ENCODE measurements around the gene RFC5.
A peak's percentile ranks its signal among the peaks of the same experiment; 100 is the strongest.
"Not testable (repeated sequence)": the region's sequence is repeated elsewhere in the genome, so short reads cannot be mapped to it uniquely, and the experiment has no call there.

RFC5 gene

DNA sequence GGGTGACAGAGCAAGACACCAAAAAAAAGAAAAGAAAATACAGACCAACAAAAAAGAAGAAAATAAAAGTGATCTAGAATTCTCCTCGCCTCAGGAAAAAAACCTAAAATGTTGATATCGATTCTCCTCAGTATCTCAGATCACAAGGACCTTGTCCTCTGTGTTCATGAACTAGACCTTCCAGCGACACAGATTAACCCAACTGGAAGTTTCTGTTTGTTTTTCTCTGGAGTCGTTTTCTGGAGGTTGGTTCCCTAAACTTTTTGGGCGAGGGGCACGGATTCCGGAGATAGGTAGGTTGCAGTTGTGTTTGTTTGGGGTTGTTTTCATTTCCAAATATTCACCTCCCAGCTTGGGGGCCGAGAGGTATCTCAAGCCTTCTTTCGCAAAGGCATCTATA, 559 bp upstream of the RFC5 start:
- no peak for DNase-seq

DNA sequence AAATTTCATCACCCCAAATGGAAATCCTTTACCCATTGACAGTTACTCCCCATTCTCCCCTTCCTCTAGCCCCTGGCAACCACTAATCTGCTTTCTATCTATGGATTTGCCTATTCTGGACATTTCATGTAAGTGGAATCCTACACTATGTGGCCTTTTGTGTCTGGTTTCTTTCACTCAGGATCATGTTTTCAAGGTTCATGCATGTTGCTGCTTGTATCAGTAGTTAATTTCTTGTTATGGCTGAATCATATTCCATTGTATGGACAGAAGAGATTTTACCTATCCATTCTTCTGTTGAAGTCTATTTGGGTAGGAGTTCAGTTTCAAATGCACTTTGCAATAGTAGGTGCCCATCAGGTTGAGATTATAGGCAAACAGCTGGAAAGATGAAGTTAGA, 1.4 kb downstream of the RFC5 start:
- no peak for DNase-seq

GRCh38 chr12:118020036-118020435, 3.5 kb downstream of the RFC5 start:
- DNase-seq, result no peak

- DNase-seq, result not testable (repeated sequence)
Measured at GRCh38 chr12:118022097-118022727, 5.7 kb downstream of the RFC5 start.

DNA sequence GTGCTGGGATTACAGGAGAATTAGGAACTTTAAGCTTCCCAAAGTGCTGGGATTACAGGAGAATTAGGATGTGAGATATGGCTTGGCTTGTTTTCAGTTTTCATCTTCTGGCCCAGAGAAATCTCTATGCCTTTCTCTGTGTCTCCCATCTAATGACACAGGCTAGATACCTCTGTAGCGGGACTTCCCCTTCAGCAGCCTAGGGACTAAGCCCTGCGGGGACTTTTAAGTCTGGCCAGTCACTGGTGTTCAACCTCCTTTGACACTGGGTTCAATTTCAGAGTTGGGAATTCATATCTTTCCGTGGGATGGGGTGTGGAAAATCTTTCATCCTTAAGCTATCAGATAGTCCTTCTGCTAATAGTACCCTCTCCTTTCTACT, 6.2 kb downstream of the RFC5 start:
- no peak for DNase-seq

DNA sequence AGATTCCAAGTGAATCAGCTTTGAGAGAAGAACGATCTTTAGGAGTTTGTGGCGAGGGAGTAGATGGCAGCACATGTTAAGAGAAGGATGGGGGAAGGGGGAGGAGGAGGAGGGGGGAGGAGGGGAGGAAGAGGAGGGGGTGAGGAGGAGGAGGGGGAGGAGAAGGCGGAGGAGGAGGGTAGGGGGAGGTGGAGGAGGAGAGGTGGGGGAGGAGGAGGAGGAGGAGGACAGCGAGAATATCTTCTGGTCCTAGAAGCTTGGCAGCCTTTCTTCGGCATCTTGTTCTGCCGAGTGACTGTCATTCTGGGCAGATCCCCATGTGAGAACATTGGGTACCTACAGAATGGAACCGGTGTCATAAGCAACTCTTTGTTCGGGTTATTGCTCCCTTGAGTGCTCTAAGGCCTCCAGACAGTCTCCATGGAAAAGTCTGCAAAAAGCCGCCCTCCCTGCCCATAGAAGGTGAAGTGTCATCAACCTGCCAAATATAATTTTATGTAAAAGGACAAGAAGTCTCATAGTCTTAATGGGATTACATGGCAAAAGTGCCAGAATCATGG, 6.9 kb downstream of the RFC5 start:
- DNase-seq, result no peak

DNA sequence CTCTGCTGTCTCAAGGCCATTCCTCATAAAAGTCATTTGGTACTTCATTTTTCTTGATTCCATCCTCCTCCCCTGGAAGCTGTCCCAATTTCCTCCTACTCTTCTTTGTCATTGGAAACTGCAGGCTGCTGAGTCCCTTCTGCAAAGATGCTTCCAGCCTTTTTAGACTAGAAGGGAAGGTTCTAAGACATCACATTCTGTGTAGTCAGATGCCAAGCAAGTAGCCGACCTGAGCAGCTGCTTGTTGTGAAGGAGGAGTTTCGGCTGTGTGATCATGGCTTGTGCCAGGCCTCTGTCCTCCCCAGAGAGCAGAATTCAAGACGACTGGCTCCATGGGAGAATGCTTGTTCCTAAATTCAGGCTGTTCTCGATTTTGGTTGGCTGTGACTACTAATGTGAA, 8.7 kb downstream of the RFC5 start:
- no peak for DNase-seq

- no peak for DNase-seq
Measured at GRCh38 chr12:118029166-118029565, 12.7 kb downstream of the RFC5 start.

GRCh38 chr12:118032188-118032587, 15.7 kb downstream of the RFC5 start:
- no peak for DNase-seq

DNA sequence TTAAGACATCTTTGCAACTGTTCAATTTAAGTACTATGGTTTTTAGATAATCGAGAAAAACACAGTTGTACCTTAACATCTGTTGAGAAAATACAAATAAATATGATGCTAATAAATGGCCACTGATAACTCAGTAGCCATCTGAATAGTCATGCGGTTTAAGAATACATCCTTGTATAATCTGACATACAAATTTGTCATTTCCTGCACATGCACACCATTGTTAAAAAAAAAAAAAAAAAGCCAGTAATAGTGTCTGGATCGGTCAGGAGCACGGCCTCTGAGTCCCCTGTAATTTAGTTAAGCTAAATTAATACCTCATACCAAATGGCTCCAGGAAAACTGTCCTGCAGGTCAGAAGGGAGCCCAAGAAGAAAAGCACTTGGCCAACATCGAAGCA, 16.8 kb downstream of the RFC5 start:
- no peak for DNase-seq

GRCh38 chr12:118033902-118034301, 17.4 kb downstream of the RFC5 start:
- DNase-seq, result no peak

DNA sequence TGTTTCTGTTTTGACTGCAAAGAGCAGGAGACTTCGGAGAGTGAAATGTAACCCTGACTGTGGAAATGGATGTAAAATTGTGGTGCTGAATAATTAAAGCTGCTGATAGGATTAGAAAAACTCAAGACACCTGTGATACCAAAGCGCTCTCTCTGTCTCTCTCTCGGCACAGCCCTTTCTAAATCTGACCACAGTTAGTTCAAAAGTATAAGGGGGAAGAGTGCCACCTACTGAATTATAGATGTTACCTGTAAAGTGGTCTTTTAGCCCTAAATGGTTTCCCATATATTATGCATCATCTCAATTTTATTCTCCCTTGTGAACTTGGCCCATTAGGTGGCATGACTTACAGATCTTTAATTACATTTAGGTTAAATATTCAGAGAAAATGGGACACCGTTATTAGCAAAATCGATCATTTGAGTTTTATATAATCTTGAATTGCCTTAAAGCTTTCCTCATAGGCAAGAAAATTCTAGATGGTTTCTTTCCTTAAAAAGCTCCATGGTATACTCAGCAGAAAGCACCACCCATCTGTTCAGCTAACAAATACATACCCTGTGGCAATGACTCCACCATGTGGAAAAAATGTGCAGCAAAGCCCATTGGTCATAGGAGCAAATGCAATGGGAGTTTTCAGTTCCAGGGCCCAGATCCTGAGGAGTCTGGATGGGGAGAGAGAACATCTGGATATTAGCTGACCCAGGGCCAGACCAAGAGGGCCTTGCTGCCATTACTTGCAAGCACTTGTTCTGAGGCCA, 18.1 kb downstream of the RFC5 start:
- peak; percentile 46 for DNase-seq

DNA sequence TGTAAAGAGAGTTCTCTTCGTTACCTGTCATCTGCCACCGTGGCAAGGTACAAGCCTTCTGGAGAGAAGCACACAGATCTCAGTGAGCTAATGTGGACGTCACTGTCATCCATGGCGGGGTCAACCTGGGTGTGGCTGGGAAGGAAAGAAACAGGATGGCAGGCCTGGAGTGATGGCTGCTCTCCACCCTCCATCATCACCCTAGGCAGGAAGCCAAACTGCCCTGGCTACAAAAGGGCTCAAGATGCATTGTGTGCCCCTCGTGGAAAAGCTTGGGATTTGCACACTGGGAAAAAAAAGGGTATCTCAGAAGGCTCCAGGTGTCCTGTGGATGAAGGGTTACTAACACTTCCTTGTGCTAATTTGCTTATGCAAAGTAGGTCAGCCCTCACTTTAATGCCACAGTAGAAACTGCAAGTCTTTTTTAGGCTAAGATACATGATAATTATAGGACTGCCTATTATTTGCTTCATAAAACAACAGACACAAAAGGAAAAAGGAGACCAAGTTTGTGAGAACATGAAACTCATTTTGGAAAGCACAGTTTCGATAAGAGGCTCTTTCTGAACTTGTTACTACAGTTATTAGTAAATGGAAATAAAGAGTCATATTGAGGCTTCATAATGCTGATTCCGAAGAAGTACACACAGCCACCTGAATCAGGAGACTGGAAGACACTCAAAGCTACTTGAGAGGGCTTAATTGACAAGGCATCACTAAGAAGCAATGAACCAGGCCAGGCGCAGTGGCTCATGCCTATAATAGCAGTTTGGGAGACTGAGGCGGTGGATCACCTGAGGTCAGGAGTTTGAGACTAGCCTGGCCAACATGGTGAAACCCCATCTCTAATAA, 18.9 kb downstream of the RFC5 start:
- DNase-seq, result peak; percentile 46

- no peak for DNase-seq
Measured at GRCh38 chr12:118036672-118037411, 20.3 kb downstream of the RFC5 start.

DNA sequence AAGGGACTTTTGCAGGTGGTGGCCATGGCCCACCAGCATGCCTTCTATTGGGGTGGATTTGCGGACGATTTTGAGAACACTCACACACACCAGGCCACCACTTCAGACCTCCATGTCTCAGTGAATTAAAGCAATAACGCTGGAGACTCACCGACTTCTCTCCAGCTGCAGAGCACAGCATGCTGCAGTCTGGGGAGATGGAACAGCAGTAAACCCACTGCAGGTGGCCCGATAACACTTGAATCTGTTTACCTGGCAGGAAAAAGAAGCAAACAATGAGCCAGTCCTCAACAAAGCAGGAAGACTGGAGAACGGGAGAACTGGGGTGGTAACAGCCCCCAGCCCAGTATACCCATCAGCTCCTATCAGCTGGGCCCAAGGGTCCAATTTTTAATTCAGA, 21.6 kb downstream of the RFC5 start:
- peak; percentile 21 for DNase-seq

- DNase-seq, result no peak
Measured at GRCh38 chr12:118042091-118042490, 25.6 kb downstream of the RFC5 start.

DNA sequence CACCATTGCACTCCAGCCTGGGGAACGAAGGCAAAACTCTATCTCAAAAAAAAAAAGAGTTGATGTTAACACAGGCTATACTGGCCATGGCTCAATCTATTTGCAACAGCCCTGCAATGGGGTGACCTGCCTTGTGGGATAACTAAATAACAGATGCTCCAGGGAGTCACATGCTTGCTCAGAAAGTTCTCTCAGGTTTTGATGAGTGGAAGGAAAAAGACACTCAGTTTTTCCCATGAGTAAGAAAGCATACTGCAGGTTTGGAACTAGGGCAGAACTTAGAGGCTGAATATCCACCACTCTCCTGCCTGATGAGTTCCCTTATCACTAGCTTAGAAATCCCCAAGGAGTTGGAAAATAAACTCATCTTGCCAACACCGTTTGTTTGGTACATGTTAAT, 27.6 kb downstream of the RFC5 start:
- no peak for DNase-seq

DNA sequence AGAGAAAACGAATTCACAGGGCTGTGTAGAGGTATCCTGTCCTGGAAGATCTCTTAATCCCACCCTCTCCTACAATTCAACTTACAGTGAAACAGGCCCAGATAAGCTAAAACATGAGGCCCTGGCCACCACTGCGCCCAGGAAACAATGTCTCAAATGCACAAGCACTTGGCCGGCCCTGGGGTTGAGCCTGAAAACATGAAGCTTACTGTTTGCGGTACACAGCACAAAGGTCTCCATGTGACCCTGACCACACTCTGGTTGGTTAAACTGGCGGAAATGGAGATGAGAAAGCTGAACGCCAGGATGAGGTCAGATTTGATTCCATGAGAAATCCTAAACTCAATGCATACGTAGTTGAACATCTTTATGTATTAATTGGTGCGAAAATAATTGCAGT, 28.1 kb downstream of the RFC5 start:
- no peak for DNase-seq

DNA sequence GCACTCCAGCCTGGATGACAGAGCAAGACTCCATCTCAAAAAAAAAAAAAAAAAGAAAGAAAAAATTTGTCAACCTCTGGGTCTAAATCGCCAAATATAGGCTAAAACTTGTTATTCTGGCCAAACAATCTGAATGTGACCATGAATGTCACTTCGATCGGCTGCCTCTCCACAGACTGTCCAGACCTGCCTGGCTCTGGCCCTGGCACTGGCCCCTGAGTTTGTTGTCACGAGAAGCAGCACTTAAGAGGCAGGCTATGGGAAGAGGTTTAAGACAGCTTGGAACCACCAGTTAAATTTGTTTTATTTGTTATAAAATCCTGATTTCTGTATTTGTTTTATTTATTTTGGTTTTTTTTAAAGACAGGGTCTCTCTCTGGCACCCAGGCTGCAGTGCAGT, 29.9 kb downstream of the RFC5 start:
- no peak for DNase-seq

DNA sequence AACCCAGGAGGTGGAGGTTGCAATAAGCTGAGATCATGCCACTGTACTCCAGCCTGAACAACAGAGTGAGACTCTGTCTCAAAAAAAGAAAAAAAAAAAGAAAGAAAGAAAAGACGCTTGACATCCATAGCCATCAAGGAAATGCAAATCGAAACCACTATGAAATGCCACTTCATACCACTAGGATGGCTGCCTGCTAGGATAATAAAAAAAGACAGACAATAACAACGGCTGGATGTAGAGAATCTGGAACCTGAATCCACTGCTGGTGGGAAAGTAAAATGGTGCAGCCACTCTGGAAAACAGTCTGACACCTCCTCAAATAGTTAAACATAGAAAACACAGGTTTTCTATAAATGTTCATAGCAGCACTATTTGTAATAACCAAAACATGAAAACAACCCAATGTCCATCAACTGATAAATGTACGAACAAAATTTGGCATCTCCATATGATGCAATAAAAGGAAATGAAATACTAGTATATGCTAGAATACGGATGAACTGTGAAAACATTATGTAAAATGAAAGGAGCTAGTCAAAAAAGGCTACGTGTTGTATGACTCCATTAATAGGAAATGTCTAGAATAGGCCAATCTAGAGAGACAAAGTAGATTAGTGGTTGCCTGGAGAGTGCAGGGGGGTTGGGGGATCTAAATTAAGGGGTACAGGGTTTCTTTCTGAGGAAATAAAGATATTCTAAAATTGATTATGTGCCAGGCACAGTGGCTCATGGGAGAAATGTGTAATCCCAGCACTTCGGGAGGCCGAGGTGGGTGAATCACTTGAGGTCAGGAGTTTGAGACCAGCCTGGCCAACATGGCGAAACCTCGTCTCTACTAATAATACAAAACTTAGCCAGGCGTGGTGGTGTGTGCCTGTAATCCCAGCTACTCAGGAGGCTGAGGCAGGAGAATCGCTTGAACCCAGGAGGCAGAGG, 34.7 kb downstream of the RFC5 start:
- DNase-seq, result no peak

DNA sequence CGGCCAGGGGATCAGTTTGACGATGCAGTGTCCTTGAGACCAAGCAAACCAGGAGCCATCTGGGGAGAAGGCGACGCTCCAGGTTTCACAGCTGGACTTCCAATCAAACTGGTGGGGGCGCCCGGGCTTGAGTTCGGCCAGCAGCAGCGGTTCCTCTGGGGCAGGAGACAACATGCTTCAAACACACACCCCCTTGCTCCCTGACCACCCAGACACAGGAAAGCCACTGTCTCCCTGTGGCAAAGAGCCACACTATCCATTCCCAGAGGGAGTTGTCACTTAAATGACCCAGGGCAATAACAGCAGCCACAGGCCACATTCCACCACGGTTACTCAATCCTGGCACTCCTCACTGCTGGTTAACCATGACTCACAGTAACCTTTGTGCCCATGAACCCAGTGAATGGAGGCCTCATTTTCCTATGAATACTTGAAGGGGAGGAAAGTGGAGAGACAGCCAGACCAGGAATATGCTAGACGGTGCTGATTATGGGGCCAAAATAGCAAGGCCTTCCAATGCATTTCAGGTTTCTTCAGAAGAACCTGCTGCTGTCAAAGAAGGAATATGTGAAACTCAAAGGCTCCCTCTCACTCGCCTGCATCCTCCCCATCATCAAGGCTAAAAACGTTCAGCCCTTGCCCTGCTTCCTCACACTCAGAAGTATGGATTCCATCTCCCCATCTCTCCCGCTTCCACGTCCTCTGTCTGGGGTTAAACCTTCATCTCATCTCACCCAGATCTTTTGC, 36.0 kb downstream of the RFC5 start:
- no peak for DNase-seq
